ENCODE data around the gene PON2.
"Not testable (repeated sequence)": the region's sequence is repeated elsewhere in the genome, so short reads cannot be mapped to it uniquely, and the experiment has no call there.

DNA sequence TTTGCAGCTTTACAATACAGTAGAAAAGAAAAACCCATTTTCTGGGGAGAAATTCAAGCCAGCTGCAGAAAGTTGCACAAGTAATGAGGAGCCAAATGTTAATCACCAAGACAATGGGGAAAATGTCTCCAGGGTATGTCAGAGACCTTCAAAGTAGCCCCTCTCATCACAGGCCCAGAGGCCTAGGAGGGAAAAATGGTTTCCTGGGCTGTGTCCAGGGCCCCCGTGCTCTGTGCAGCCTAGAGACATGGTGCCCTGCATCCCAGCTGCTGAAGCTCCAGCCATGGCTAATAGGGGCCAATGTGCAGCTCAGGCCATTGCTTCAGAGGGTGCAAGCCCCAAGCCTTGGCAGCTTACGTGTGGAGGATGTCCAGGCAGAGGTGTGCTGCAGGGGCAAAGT, 25.8 kb upstream of the PON2 start:
- TF ChIP-seq, protein P1, sequence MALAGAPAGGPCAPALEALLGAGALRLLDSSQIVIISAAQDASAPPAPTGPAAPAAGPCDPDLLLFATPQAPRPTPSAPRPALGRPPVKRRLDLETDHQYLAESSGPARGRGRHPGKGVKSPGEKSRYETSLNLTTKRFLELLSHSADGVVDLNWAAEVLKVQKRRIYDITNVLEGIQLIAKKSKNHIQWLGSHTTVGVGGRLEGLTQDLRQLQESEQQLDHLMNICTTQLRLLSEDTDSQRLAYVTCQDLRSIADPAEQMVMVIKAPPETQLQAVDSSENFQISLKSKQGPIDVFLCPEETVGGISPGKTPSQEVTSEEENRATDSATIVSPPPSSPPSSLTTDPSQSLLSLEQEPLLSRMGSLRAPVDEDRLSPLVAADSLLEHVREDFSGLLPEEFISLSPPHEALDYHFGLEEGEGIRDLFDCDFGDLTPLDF (CRISPR knock-in tag; IDR thresholded peaks at IDR 0.05): not testable (repeated sequence)
- TF ChIP-seq, protein P2, sequence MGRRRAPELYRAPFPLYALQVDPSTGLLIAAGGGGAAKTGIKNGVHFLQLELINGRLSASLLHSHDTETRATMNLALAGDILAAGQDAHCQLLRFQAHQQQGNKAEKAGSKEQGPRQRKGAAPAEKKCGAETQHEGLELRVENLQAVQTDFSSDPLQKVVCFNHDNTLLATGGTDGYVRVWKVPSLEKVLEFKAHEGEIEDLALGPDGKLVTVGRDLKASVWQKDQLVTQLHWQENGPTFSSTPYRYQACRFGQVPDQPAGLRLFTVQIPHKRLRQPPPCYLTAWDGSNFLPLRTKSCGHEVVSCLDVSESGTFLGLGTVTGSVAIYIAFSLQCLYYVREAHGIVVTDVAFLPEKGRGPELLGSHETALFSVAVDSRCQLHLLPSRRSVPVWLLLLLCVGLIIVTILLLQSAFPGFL (CRISPR knock-in tag; IDR thresholded peaks at IDR 0.05; ENCODE audit: borderline replicate concordance): not testable (repeated sequence)
- TF ChIP-seq ZNF232 (CRISPR knock-in tag; IDR thresholded peaks at IDR 0.05); ZBTB21 (CRISPR knock-in tag; IDR thresholded peaks at IDR 0.05; ENCODE audit: borderline replicate concordance); CREB1 (CRISPR knock-in tag; IDR thresholded peaks at IDR 0.05); SMAD4 (CRISPR knock-in tag; IDR thresholded peaks at IDR 0.05); ESRRA (CRISPR knock-in tag; IDR thresholded peaks at IDR 0.05; ENCODE audit: borderline replicate concordance): not testable (repeated sequence)
- TF ChIP-seq, protein P3, sequence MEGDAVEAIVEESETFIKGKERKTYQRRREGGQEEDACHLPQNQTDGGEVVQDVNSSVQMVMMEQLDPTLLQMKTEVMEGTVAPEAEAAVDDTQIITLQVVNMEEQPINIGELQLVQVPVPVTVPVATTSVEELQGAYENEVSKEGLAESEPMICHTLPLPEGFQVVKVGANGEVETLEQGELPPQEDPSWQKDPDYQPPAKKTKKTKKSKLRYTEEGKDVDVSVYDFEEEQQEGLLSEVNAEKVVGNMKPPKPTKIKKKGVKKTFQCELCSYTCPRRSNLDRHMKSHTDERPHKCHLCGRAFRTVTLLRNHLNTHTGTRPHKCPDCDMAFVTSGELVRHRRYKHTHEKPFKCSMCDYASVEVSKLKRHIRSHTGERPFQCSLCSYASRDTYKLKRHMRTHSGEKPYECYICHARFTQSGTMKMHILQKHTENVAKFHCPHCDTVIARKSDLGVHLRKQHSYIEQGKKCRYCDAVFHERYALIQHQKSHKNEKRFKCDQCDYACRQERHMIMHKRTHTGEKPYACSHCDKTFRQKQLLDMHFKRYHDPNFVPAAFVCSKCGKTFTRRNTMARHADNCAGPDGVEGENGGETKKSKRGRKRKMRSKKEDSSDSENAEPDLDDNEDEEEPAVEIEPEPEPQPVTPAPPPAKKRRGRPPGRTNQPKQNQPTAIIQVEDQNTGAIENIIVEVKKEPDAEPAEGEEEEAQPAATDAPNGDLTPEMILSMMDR (IDR thresholded peaks at IDR 0.05): not testable (repeated sequence)
- TF ChIP-seq, protein P4, sequence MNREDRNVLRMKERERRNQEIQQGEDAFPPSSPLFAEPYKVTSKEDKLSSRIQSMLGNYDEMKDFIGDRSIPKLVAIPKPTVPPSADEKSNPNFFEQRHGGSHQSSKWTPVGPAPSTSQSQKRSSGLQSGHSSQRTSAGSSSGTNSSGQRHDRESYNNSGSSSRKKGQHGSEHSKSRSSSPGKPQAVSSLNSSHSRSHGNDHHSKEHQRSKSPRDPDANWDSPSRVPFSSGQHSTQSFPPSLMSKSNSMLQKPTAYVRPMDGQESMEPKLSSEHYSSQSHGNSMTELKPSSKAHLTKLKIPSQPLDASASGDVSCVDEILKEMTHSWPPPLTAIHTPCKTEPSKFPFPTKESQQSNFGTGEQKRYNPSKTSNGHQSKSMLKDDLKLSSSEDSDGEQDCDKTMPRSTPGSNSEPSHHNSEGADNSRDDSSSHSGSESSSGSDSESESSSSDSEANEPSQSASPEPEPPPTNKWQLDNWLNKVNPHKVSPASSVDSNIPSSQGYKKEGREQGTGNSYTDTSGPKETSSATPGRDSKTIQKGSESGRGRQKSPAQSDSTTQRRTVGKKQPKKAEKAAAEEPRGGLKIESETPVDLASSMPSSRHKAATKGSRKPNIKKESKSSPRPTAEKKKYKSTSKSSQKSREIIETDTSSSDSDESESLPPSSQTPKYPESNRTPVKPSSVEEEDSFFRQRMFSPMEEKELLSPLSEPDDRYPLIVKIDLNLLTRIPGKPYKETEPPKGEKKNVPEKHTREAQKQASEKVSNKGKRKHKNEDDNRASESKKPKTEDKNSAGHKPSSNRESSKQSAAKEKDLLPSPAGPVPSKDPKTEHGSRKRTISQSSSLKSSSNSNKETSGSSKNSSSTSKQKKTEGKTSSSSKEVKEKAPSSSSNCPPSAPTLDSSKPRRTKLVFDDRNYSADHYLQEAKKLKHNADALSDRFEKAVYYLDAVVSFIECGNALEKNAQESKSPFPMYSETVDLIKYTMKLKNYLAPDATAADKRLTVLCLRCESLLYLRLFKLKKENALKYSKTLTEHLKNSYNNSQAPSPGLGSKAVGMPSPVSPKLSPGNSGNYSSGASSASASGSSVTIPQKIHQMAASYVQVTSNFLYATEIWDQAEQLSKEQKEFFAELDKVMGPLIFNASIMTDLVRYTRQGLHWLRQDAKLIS (CRISPR knock-in tag; IDR thresholded peaks at IDR 0.05; ENCODE audit: borderline replicate concordance): not testable (repeated sequence)
